ENCODE results near the gene ZNF524. TPM values are rescaled to one million over a fixed set of nuclear protein-coding genes. Genes with fewer than 3 reads are reported as not detected.

ZNF524 gene
- total RNA-seq, 1 donor from 2014 or later: 18.4 TPM

GRCh38 chr19:55592391-55593090 lies 7.5 kb upstream of the ZNF524 start:
- no peak for TF ChIP-seq CTCF (IDR thresholded peaks at IDR 0.05; ENCODE audit: insufficient read depth, low read length, severe bottlenecking)
- FAIRE-seq: no peak
- Histone ChIP-seq H3K27me3 (ENCODE audit: control insufficient read depth, insufficient read depth, low read length) (no peaks in the 10 kb centered on the region), H3K4me3 (ENCODE audit: low read depth, low read length) (no peak overlapping the region), H3K36me3 (ENCODE audit: control insufficient read depth, insufficient read depth, low read length) (peaks cover 6% of the 10 kb centered on the region)
- no peak for DNase-seq (ENCODE audit: low read depth)

DNA sequence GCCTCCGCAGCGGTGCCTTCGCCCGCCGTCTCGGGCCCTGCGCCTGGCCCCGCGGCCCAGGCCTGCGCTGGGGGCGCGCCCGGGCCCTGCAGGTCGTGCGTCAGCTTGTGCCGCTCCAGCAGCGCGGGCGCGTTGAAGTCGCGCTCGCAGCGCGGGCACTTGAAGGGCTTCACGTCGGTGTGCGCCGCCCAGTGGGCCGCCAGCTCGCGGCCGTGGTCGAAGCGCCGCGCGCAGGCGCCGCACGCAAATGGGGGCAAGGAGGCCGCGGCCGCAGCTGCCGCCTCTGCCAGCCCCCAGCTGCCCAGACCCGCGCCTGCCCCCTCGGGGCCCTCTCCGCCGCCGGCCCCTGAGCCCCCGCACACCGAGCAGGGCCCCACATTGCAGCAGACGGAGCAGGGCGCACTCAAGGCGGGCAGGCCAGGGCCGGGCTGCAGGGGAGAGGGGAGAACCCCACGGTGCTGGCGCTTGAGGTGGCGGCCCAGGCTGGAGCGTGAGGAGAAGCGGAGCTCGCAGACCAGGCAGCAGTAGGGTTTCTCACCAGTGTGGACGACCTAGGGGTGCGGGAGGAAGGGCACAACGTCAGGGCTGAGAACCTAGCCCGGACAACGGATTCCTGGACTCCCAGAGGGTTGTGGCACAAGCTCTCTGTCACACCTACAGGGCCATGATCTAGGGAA lies 6.9 kb upstream of the ZNF524 start:
- Histone ChIP-seq H3K4me3 (ENCODE audit: low read depth, low read length) (no peak overlapping the region), H3K27me3 (ENCODE audit: control insufficient read depth, insufficient read depth, low read length) (no peaks in the 10 kb centered on the region), H3K36me3 (ENCODE audit: control insufficient read depth, insufficient read depth, low read length) (peaks cover 6% of the 10 kb centered on the region)
- TF ChIP-seq CTCF (IDR thresholded peaks at IDR 0.05; ENCODE audit: insufficient read depth, low read length, severe bottlenecking): no peak
- FAIRE-seq: no peak
- DNase-seq (ENCODE audit: low read depth): no peak

- Histone ChIP-seq H3K27me3 (ENCODE audit: control insufficient read depth, insufficient read depth, low read length) (no peaks in the 10 kb centered on the region), H3K36me3 (ENCODE audit: control insufficient read depth, insufficient read depth, low read length) (peaks cover 6% of the 10 kb centered on the region), H3K4me3 (ENCODE audit: low read depth, low read length) (no peak overlapping the region)
- no peak for TF ChIP-seq CTCF (IDR thresholded peaks at IDR 0.05; ENCODE audit: insufficient read depth, low read length, severe bottlenecking)
- no peak for DNase-seq (ENCODE audit: low read depth)
- no peak for FAIRE-seq
Observed at GRCh38 chr19:55594996-55595545, 5.0 kb upstream of the ZNF524 start.

DNA sequence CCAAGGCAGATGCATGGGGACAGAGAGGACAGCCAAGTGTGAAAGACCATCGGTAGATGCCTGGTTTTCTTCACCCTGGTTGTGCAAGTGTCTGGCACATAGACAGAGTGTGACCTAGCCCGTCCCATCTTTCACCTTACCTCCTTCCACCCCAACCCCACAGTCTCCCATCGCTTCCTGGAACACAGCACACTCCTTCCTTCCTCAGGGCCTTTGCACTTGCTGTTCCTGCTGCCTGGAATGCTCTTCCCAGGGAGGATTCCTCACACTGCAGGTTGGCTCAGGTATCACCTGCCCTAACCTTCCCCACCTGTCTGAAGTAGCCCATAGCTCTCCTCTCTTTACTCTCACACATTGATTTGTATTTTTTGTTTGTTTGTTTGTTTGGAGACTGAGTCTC lies 3.8 kb upstream of the ZNF524 start:
- Histone ChIP-seq H3K36me3 (ENCODE audit: control insufficient read depth, insufficient read depth, low read length) (peaks cover 6% of the 10 kb centered on the region), H3K27me3 (ENCODE audit: control insufficient read depth, insufficient read depth, low read length) (no peaks in the 10 kb centered on the region), H3K4me3 (ENCODE audit: low read depth, low read length) (no peak overlapping the region)
- no peak for FAIRE-seq
- no peak for TF ChIP-seq CTCF (IDR thresholded peaks at IDR 0.05; ENCODE audit: insufficient read depth, low read length, severe bottlenecking)
- no peak for DNase-seq (ENCODE audit: low read depth)

GRCh38 chr19:55597501-55597921 lies 2.6 kb upstream of the ZNF524 start:
- H3K27me3 ChIP-seq (ENCODE audit: control insufficient read depth, insufficient read depth, low read length): no peaks in the 10 kb centered on the region
- H3K36me3 ChIP-seq (ENCODE audit: control insufficient read depth, insufficient read depth, low read length): peaks cover 6% of the 10 kb centered on the region
- no peak overlapping the region for H3K4me3 ChIP-seq (ENCODE audit: low read depth, low read length)
- FAIRE-seq (no peak), DNase-seq (ENCODE audit: low read depth) (no peak)
- no peak for TF ChIP-seq CTCF (IDR thresholded peaks at IDR 0.05; ENCODE audit: insufficient read depth, low read length, severe bottlenecking)

Data from bronchial epithelial cell (primary cell).